HCT116 (cell line): ENCODE results near the gene CNN3.

Source experiments
- CEBPB ChIP-seq: IDR thresholded peaks from 2 replicates; pipeline ENCODE4 v1.6.1; 2012; ENCODE audit warnings: low read depth
- CTCF ChIP-seq, 3 experiments: fragments of 200-600 bp in 1 of 3; sonication (generic) in 1 of 3; IDR thresholded peaks in 2 of 3; conservative IDR thresholded peaks in 1 of 3; 2 replicates each; pipeline ENCODE4 v1.5.1; 2012 to 2017; ENCODE audit warnings: low read depth in 2 of 3, low read length in 2 of 3, antibody characterized with exemption in 1 of 3, borderline replicate concordance in 1 of 3, control low read depth in 1 of 3, mild to moderate bottlenecking in 1 of 3, mixed read lengths in 1 of 3, mixed run types in 1 of 3, moderate library complexity in 1 of 3; ENCODE audit not compliant: insufficient read depth in 1 of 3
- EZH2 ChIP-seq: fragments of 200-600 bp; sonication (generic); IDR thresholded peaks from 2 replicates; pipeline ENCODE4 v1.6.1; 2017; ENCODE audit warnings: antibody characterized with exemption, mixed run types
- FOSL1 ChIP-seq: IDR thresholded peaks from 2 replicates; pipeline ENCODE4 v1.6.1; 2012; ENCODE audit warnings: low read depth
- JUND ChIP-seq: IDR thresholded peaks from 2 replicates; pipeline ENCODE4 v1.6.1; 2012
- POLR2A ChIP-seq: IDR thresholded peaks from 2 replicates; pipeline ENCODE4 v1.7.0; 2011; ENCODE audit warnings: borderline replicate concordance; ENCODE audit not compliant: insufficient read depth, insufficient read length; ENCODE audit errors: extremely low read depth
- POLR2AphosphoS5 ChIP-seq: IDR thresholded peaks from 2 replicates; pipeline ENCODE4 v1.6.1; 2011; ENCODE audit warnings: mild to moderate bottlenecking, low read depth, low read length, moderate library complexity
- RAD21 ChIP-seq: IDR thresholded peaks from 2 replicates; pipeline ENCODE4 v1.6.1; 2012; ENCODE audit warnings: low read depth, mild to moderate bottlenecking
- REST ChIP-seq: IDR thresholded peaks from 2 replicates; pipeline ENCODE4 v1.6.1; 2012; ENCODE audit warnings: low read depth
- TCF7L2 ChIP-seq: IDR thresholded peaks from 2 replicates; pipeline ENCODE4 v1.7.0; 2011; ENCODE audit warnings: borderline replicate concordance, inconsistent platforms; ENCODE audit not compliant: insufficient read depth, insufficient read length; ENCODE audit errors: extremely low read depth
- YY1 ChIP-seq: IDR thresholded peaks from 2 replicates; pipeline ENCODE4 v1.6.1; 2011; ENCODE audit warnings: low read length, low read depth, moderate library complexity, mild to moderate bottlenecking; ENCODE audit not compliant: insufficient replicate concordance; ENCODE audit errors: extremely low read depth
- ZFX ChIP-seq: fragments of 450-650 bp; IDR thresholded peaks from 2 replicates; pipeline ENCODE4 v1.6.1; 2017
- ZNF274 ChIP-seq: fragments of 200-500 bp; sonication (Bioruptor generic); IDR thresholded peaks from 2 replicates; pipeline ENCODE4 v1.6.1; 2014; ENCODE audit warnings: mild to moderate bottlenecking, low read depth, low read length, inconsistent platforms

- TF ChIP-seq RAD21: no peak
- no peak for TF ChIP-seq CTCF (IDR thresholded peaks at IDR 0.05 in 2 of 3, conservative IDR thresholded peaks at IDR 0.05 in 1 of 3; ENCODE audit: borderline replicate concordance in 1 of 3, insufficient read depth in 1 of 3, low read depth in 2 of 3, low read length in 2 of 3)
- TF ChIP-seq TCF7L2: no peak
- TF ChIP-seq ZNF274: no peak
- TF ChIP-seq POLR2AphosphoS5: no peak
- no peak for TF ChIP-seq FOSL1
- TF ChIP-seq YY1: no peak
- no peak for TF ChIP-seq ZFX
- no peak for TF ChIP-seq REST
- TF ChIP-seq POLR2A: no peak
- no peak for TF ChIP-seq CEBPB
- no peak for TF ChIP-seq JUND
- no peak for TF ChIP-seq EZH2
Observed at GRCh38 chr1:94974824-94975223, 47.9 kb upstream of the CNN3 start.
